Prostate gland (tissue), 2 donors: ENCODE measurements around the gene PF4V1. TPM values are rescaled to one million over a fixed set of nuclear protein-coding genes. Genes with fewer than 3 reads are reported as not detected.

Source experiments
- DNase-seq: peaks from one replicate; pipeline ENCODE4 v3.0.0-alpha.2; 2019; ENCODE audit warnings: low spot score
- H3K27ac ChIP-seq, 2 donors: fragments of 200-600 bp; sonication (generic); 2 replicates each; pipeline ENCODE4 v1.5.1; 2017 to 2019
- H3K27me3 ChIP-seq: fragments of 200-600 bp; sonication (generic); replicated peaks from 2 replicates; pipeline ENCODE4 v1.5.1; 2019; ENCODE audit not compliant: insufficient read depth
- H3K36me3 ChIP-seq, 2 donors: fragments of 200-600 bp; sonication (generic); 1 replicate in 1 of 2; 2 replicates in 1 of 2; pipeline versions ENCODE4 v1.5.1 to v1.8.1; 2017 to 2019
- H3K4me1 ChIP-seq: fragments of 200-600 bp; sonication (generic); replicated peaks from 2 replicates; pipeline ENCODE4 v1.5.1; 2019
- H3K4me3 ChIP-seq, 2 donors: fragments of 200-600 bp; sonication (generic); 2 replicates each; pipeline ENCODE4 v1.5.1; 2017 to 2019
- H3K9me3 ChIP-seq: fragments of 200-600 bp; sonication (generic); 2 replicates; pipeline ENCODE4 v1.5.1; 2017
- CTCF ChIP-seq, 4 experiments: fragments of 200-600 bp in 2 of 4; fragments of 450-650 bp in 2 of 4; sonication (generic) in 2 of 4; IDR thresholded peaks; 1 replicate in 3 of 4; 2 replicates in 1 of 4; pipeline ENCODE4 v1.5.1; 2016 to 2019; ENCODE audit warnings: antibody characterized with exemption in 4 of 4, mild to moderate bottlenecking in 2 of 4, moderate library complexity in 2 of 4
- POLR2A ChIP-seq: fragments of 450-650 bp; IDR thresholded peaks from one replicate; pipeline ENCODE4 v1.6.1; 2016; ENCODE audit warnings: antibody characterized with exemption, mild to moderate bottlenecking
- POLR2AphosphoS5 ChIP-seq: sonication (generic); formaldehyde crosslinking; IDR thresholded peaks from one replicate; pipeline ENCODE4 v1.6.1; 2017; ENCODE audit warnings: antibody characterized with exemption
- WGBS: methylation state at CpG from one replicate; pipeline ENCODE4 v1.1.5; 2018; 5-methylcytosine and 5-hydroxymethylcytosine counted together
- intact Hi-C: fragments of 100-400 bp; cut with DNase I; formaldehyde crosslinking; loops from one replicate; pipeline ENCODE4 v1.14.2; 2022
- total RNA-seq, 2 donors: library from RNA; depleted of rRNA; stranded (reverse); fragments of >200 nt; gene quantifications; one replicate each; pipeline ENCODE4 v1.1.0, GENCODE V29; 2016

Gene PF4V1
- total RNA-seq, 2 donors from 2014 or later = not detected

- H3K27me3 ChIP-seq = no peaks in the 10 kb centered on the region
- intact Hi-C loops = no loop called here
- DNase-seq = no peak
- no peaks in the 10 kb centered on the region for H3K9me3 ChIP-seq
- no peaks in the 10 kb centered on the region for H3K4me1 ChIP-seq
- H3K27ac ChIP-seq = no peak overlapping the region
- H3K4me3 ChIP-seq = no peak overlapping the region
- H3K36me3 ChIP-seq = no peaks in the 10 kb centered on the region
- WGBS = 49% methylated on average over 3 of the region's 3 CpGs
- no peak for TF ChIP-seq POLR2A
- no peak for TF ChIP-seq CTCF (IDR thresholded peaks at IDR 0.05)
- TF ChIP-seq POLR2AphosphoS5 = no peak
Observed at GRCh38 chr4:73816814-73817213, 36.3 kb upstream of the PF4V1 start.

GRCh38 chr4:73817341-73817740 lies 35.8 kb upstream of the PF4V1 start:
- Histone ChIP-seq H3K9me3 (no peaks in the 10 kb centered on the region), H3K36me3 (no peaks in the 10 kb centered on the region), H3K4me1 (no peaks in the 10 kb centered on the region), H3K27me3 (no peaks in the 10 kb centered on the region), H3K4me3 (no peak overlapping the region), H3K27ac (no peak overlapping the region)
- no peak for DNase-seq
- WGBS = 100% methylated on average over 1 of the region's 1 CpG
- no peak for TF ChIP-seq POLR2AphosphoS5
- TF ChIP-seq POLR2A = no peak
- TF ChIP-seq CTCF (IDR thresholded peaks at IDR 0.05) = no peak
- intact Hi-C loops = no loop called here

GRCh38 chr4:73821325-73821724 lies 31.8 kb upstream of the PF4V1 start:
- DNase-seq = no peak
- WGBS = 93% methylated on average over 4 of the region's 4 CpGs
- no peaks in the 10 kb centered on the region for H3K36me3 ChIP-seq

GRCh38 chr4:73822389-73822788 lies 30.7 kb upstream of the PF4V1 start:
- Histone ChIP-seq H3K36me3 (no peaks in the 10 kb centered on the region), H3K27ac (no peak overlapping the region), H3K4me3 (no peak overlapping the region), H3K27me3 (no peaks in the 10 kb centered on the region), H3K4me1 (no peaks in the 10 kb centered on the region), H3K9me3 (no peaks in the 10 kb centered on the region)
- no peak for TF ChIP-seq POLR2AphosphoS5
- TF ChIP-seq POLR2A = no peak
- no peak for TF ChIP-seq CTCF (IDR thresholded peaks at IDR 0.05)
- WGBS = 87% methylated on average over 3 of the region's 3 CpGs
- no peak for DNase-seq
- intact Hi-C loops = no loop called here

More at GRCh38 chr4:73821325-73821724, 31.8 kb upstream of the PF4V1 start:
- Histone ChIP-seq H3K4me3 (no peak overlapping the region), H3K4me1 (no peaks in the 10 kb centered on the region), H3K9me3 (no peaks in the 10 kb centered on the region), H3K27me3 (no peaks in the 10 kb centered on the region), H3K27ac (no peak overlapping the region)
- no peak for TF ChIP-seq CTCF (IDR thresholded peaks at IDR 0.05)
- TF ChIP-seq POLR2AphosphoS5 = no peak
- TF ChIP-seq POLR2A = no peak
- intact Hi-C loops = no loop called here

- Histone ChIP-seq H3K27ac (no peak overlapping the region), H3K36me3 (no peaks in the 10 kb centered on the region), H3K4me1 (no peaks in the 10 kb centered on the region), H3K27me3 (no peaks in the 10 kb centered on the region), H3K9me3 (no peaks in the 10 kb centered on the region), H3K4me3 (no peak overlapping the region)
- no peak for TF ChIP-seq CTCF (IDR thresholded peaks at IDR 0.05)
- TF ChIP-seq POLR2A = no peak
- TF ChIP-seq POLR2AphosphoS5 = no peak
- intact Hi-C loops = no loop called here
- DNase-seq = no peak
Observed at GRCh38 chr4:73822812-73823504, 30.1 kb upstream of the PF4V1 start.
